Measurements from ENCODE around the gene RIIAD1. TPM values are rescaled to one million over a fixed set of nuclear protein-coding genes. Genes with fewer than 3 reads are reported as not detected.

RIIAD1 gene
- total RNA-seq, 1 experiment from 2014 or later: not detected

GRCh38 chr1:151741516-151741915, 20.2 kb downstream of the RIIAD1 start:
- Histone ChIP-seq H3K27me3 (ENCODE audit: control insufficient read depth, insufficient read depth, low read length) (peaks cover 6% of the 10 kb centered on the region; the same call in 1 of the 2 replicates), H3K36me3 (ENCODE audit: control insufficient read depth, insufficient read depth, low read length) (no peaks in the 10 kb centered on the region), H3K27ac (ENCODE audit: low read length) (no peak overlapping the region), H3K4me1 (ENCODE audit: control insufficient read depth, insufficient read depth, low read length) (no peaks in the 10 kb centered on the region), H3K4me3 (ENCODE audit: low read depth in 2 of 2, low read length in 2 of 2) (no peak overlapping the region), H3K9me3 (ENCODE audit: control insufficient read depth, insufficient read depth, low read depth, low read length) (no peaks in the 10 kb centered on the region)
- ChIA-PET POLR2A (no interaction called here), CTCF (interaction anchor here (1.0 kb wide), 1 partner anchor 285 kb away, joined by 3 read pairs; no protein-coding TSS in a partner anchor)
- no peak for TF ChIP-seq REST (IDR thresholded peaks at IDR 0.05; ENCODE audit: insufficient read depth in 1 of 2, low read depth in 2 of 2, low read length in 1 of 2)
- no peak for TF ChIP-seq SIN3A (IDR thresholded peaks at IDR 0.05; ENCODE audit: borderline replicate concordance, insufficient read depth, low read depth, low read length)
- TF ChIP-seq POLR2AphosphoS5 (IDR thresholded peaks at IDR 0.05; ENCODE audit: low read depth, low read length): no peak
- TF ChIP-seq TCF7L2 (IDR thresholded peaks at IDR 0.05; ENCODE audit: low read depth, low read length): no peak
- TF ChIP-seq CTCF (IDR thresholded peaks at IDR 0.05): no peak
- BruUV-seq (replicated peaks): no TSS peak
- intact Hi-C loops (cut with micrococcal nuclease; ENCODE audit: unreplicated experiment) (no loop called here), in situ Hi-C loops (cut with HindIII; ENCODE audit: low pct_unique_long_range_greater_than_20kb, low sequenced_read_pairs) (no loop called here)
- DNase-seq (ENCODE audit: low read depth, low spot score) (no peak), ATAC-seq (no peak)

GRCh38 chr1:151756291-151756690, 35.0 kb downstream of the RIIAD1 start:
- ATAC-seq (peak; percentile 52; the same call in 1 of the 2 replicates), DNase-seq (ENCODE audit: low read depth, low spot score) (no peak)
- H3K4me1 ChIP-seq (ENCODE audit: control insufficient read depth, insufficient read depth, low read length): no peaks in the 10 kb centered on the region
- H3K9me3 ChIP-seq (ENCODE audit: control insufficient read depth, insufficient read depth, low read depth, low read length): no peaks in the 10 kb centered on the region
- H3K4me3 ChIP-seq (ENCODE audit: low read depth in 2 of 2, low read length in 2 of 2): no peak overlapping the region
- peaks cover 10% of the 10 kb centered on the region for H3K36me3 ChIP-seq (ENCODE audit: control insufficient read depth, insufficient read depth, low read length)
- in situ Hi-C loops (cut with HindIII; ENCODE audit: low pct_unique_long_range_greater_than_20kb, low sequenced_read_pairs) (no loop called here), intact Hi-C loops (cut with micrococcal nuclease; ENCODE audit: unreplicated experiment) (no loop called here)
- ChIA-PET CTCF (interaction anchor here (0.6 kb wide), 1 partner anchor 285 kb away, joined by 3 read pairs; no protein-coding TSS in a partner anchor), POLR2A (interaction anchor here (0.6 kb wide), 1 partner anchor 101 kb away, joined by 3 read pairs; no protein-coding TSS in a partner anchor)
- H3K27me3 ChIP-seq (ENCODE audit: control insufficient read depth, insufficient read depth, low read length): no peaks in the 10 kb centered on the region
- TF ChIP-seq POLR2AphosphoS5 (IDR thresholded peaks at IDR 0.05; ENCODE audit: low read depth, low read length) (no peak), TCF7L2 (IDR thresholded peaks at IDR 0.05; ENCODE audit: low read depth, low read length) (no peak), REST (IDR thresholded peaks at IDR 0.05; ENCODE audit: insufficient read depth in 1 of 2, low read depth in 2 of 2, low read length in 1 of 2) (no peak), SIN3A (IDR thresholded peaks at IDR 0.05; ENCODE audit: borderline replicate concordance, insufficient read depth, low read depth, low read length) (no peak), CTCF (IDR thresholded peaks at IDR 0.05) (no peak)
- BruUV-seq (replicated peaks): no TSS peak
- no peak overlapping the region for H3K27ac ChIP-seq (ENCODE audit: low read length)

All from Panc1 (cell line).